ENCODE results near the gene ULK4. TPM values are rescaled to one million over a fixed set of nuclear protein-coding genes. Genes with fewer than 3 reads are reported as not detected.
"Not testable (repeated sequence)": the region's sequence is repeated elsewhere in the genome, so short reads cannot be mapped to it uniquely, and the experiment has no call there.

ULK4 gene
- total RNA-seq, 4 donors from 2014 or later, result 15.8 to 20.6 (median 16.3) TPM

DNA sequence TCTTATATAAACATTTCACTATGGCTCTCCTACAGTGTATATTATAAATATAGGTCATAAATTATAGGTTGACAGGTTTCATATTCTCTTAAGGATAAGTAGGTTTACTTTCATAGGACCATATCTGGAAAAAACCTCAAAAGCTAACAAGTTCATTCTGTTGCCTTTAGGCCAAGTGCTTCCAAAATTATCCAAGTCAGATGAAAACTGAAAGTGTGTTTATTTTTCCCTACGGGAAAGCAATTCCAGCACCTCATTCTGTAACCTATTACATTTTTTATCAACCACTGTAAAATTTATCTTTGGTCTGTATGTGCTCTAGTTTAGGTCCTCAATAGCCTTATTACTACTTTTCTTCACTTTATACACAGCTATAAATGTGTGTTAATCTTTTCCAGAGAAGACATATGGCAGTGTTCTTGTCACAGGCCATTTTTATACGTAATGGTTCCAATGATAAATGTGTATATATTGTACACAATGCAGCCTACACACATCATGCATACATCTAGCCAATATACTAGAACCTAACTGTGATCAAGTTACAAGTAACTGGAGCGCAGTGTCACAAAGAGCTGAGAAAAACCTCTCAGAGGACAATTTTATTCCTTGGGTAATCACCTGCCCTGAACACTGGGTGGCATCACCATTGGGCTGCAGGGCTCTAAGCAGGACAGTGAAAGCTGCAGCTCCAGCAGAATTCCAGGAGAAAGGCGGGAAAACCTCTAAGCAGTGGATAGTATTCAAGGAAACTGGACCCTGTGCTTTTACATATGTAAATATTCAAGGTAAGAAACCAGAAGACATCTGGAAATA is 511.3 kb downstream of the ULK4 start:
- ATAC-seq (ENCODE audit: low FRiP score) (no peak), DNase-seq (ENCODE audit: low spot score) (no peak)
- TF ChIP-seq, protein P1, sequence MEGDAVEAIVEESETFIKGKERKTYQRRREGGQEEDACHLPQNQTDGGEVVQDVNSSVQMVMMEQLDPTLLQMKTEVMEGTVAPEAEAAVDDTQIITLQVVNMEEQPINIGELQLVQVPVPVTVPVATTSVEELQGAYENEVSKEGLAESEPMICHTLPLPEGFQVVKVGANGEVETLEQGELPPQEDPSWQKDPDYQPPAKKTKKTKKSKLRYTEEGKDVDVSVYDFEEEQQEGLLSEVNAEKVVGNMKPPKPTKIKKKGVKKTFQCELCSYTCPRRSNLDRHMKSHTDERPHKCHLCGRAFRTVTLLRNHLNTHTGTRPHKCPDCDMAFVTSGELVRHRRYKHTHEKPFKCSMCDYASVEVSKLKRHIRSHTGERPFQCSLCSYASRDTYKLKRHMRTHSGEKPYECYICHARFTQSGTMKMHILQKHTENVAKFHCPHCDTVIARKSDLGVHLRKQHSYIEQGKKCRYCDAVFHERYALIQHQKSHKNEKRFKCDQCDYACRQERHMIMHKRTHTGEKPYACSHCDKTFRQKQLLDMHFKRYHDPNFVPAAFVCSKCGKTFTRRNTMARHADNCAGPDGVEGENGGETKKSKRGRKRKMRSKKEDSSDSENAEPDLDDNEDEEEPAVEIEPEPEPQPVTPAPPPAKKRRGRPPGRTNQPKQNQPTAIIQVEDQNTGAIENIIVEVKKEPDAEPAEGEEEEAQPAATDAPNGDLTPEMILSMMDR (IDR thresholded peaks at IDR 0.05), result no peak

GRCh38 chr3:41448396-41448795 is 513.5 kb downstream of the ULK4 start:
- TF ChIP-seq, protein P1 (IDR thresholded peaks at IDR 0.05), result no peak
- DNase-seq (ENCODE audit: low spot score) (no peak), ATAC-seq (ENCODE audit: low FRiP score) (no peak)

DNA sequence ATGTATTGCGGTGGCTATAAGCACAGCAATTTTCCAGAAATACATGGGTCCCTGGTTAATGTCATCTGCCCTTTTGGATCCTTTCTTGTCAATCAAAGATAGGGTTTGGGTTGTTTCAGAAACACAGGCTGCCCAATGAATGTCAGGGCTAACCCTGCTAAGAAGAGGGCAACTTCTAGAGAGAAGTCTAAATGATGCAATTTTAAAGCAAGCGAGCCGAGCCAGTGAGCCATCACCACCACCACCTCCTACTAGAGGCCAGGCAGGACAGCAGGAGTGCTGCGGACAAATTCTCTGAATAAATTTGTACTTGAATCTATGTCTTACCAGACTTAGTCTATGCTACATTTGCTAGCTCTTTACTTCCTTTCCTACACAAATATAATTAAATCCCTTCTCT is 514.2 kb downstream of the ULK4 start:
- TF ChIP-seq, protein P1 (IDR thresholded peaks at IDR 0.05), result no peak
- no peak for ATAC-seq (ENCODE audit: low FRiP score)
- no peak for DNase-seq (ENCODE audit: low spot score)

- not testable (repeated sequence) for ATAC-seq (ENCODE audit: low FRiP score); DNase-seq (ENCODE audit: low spot score)
Observed at GRCh38 chr3:41446316-41446715, 515.6 kb downstream of the ULK4 start.

DNA sequence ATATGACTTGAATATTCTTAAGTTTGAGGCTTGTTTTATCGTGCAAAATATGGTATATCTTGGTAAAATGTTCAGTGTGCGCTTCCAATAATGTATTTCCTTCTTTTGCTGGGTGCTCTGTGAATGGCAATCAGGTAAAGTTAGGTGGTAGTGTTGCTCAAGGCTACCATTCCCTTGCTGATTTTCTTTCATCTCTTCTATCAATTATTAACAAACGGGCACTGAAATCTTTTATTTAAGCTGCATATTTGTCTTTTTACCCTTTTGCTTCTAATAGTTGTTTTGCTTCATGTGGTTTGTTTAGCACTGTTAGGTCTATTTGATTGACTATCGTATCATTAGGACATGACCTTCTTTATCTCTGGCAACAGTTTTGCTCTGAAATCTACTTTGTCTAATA is 520.3 kb downstream of the ULK4 start:
- DNase-seq (ENCODE audit: low spot score) (no peak), ATAC-seq (ENCODE audit: low FRiP score) (no peak)
- TF ChIP-seq, protein P1 (IDR thresholded peaks at IDR 0.05), result no peak

GRCh38 chr3:41441139-41441538 is 520.8 kb downstream of the ULK4 start:
- DNase-seq (ENCODE audit: low spot score) (no peak), ATAC-seq (ENCODE audit: low FRiP score) (no peak)
- TF ChIP-seq, protein P1 (IDR thresholded peaks at IDR 0.05), result no peak

GRCh38 chr3:41436983-41437382 is 524.9 kb downstream of the ULK4 start:
- no peak for DNase-seq (ENCODE audit: low spot score)
- TF ChIP-seq, protein P1 (IDR thresholded peaks at IDR 0.05), result no peak
- no peak for ATAC-seq (ENCODE audit: low FRiP score)

Data from omental fat pad (tissue), 4 donors.